B cell (primary cell): ENCODE results near the gene TMEM45A.

Experiments used
- EZH2 ChIP-seq: IDR thresholded peaks from 2 replicates; pipeline ENCODE4 v1.6.1; 2012; ENCODE audit warnings: borderline replicate concordance, low read depth, mild to moderate bottlenecking, moderate library complexity, low read length; ENCODE audit not compliant: insufficient read depth, poor library complexity, severe bottlenecking
- TF ChIP-seq, protein P1 (sequence below): fragments of 200-600 bp; IDR thresholded peaks from one replicate; pipeline ENCODE4 v1.8.0; 2022; ENCODE audit warnings: antibody characterized with exemption, mild to moderate bottlenecking

DNA sequence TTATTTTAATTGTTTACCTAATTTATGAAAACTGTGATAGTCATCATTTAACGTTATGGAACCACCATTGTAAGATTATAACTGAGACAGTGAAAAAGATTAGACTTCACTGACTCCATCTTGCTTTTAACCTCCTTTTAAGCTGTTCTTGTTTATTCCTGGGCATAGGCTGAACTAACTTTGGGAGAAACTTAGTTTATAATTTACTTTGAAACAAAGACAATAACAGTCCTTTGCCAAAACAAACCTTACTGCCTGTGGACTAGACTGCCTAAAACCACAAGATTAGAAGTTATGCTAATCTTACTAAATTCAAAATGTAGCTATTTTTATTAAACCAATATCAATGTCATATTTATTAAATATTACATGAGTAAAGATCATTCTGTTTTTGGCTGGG is 44.3 kb upstream of the TMEM45A start:
- TF ChIP-seq, protein P1, sequence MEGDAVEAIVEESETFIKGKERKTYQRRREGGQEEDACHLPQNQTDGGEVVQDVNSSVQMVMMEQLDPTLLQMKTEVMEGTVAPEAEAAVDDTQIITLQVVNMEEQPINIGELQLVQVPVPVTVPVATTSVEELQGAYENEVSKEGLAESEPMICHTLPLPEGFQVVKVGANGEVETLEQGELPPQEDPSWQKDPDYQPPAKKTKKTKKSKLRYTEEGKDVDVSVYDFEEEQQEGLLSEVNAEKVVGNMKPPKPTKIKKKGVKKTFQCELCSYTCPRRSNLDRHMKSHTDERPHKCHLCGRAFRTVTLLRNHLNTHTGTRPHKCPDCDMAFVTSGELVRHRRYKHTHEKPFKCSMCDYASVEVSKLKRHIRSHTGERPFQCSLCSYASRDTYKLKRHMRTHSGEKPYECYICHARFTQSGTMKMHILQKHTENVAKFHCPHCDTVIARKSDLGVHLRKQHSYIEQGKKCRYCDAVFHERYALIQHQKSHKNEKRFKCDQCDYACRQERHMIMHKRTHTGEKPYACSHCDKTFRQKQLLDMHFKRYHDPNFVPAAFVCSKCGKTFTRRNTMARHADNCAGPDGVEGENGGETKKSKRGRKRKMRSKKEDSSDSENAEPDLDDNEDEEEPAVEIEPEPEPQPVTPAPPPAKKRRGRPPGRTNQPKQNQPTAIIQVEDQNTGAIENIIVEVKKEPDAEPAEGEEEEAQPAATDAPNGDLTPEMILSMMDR: no peak
- no peak for TF ChIP-seq EZH2
